Natural killer cell (primary cell): ENCODE measurements around the gene RAB5A. TPM values are rescaled to one million over a fixed set of nuclear protein-coding genes. Genes with fewer than 3 reads are reported as not detected.
"Not testable (repeated sequence)": the region's sequence is repeated elsewhere in the genome, so short reads cannot be mapped to it uniquely, and the experiment has no call there.

Source experiments
- ATAC-seq, 3 donors: fragments of 150-1000 bp in 2 of 3; fragments of 200-7000 bp in 1 of 3; cut with Tn5 transposase; 1 replicate in 1 of 3; 2 replicates in 2 of 3; pipeline ENCODE4 v1.10.0; 2021; ENCODE audit warnings: mild to moderate bottlenecking in 2 of 3, moderate library complexity in 2 of 3
- DNase-seq, 2 donors: peaks; one replicate each; pipeline versions ENCODE4 v3.0.0 to v3.0.0-alpha.2; 2013 to 2021; ENCODE audit warnings: mixed read lengths in 1 of 2
- H3K27ac ChIP-seq: one replicate; pipeline ENCODE4 v1.5.1; 2013; ENCODE audit warnings: mild to moderate bottlenecking, low read length
- H3K27me3 ChIP-seq: one replicate; pipeline ENCODE4 v1.6.1; 2013; ENCODE audit warnings: low read length; ENCODE audit not compliant: control insufficient read depth, insufficient read depth
- H3K36me3 ChIP-seq: one replicate; pipeline ENCODE4 v1.6.1; 2013; ENCODE audit warnings: low read length; ENCODE audit not compliant: control insufficient read depth, insufficient read depth
- H3K4me1 ChIP-seq: one replicate; pipeline ENCODE4 v1.6.1; 2013; ENCODE audit warnings: low read length; ENCODE audit not compliant: control insufficient read depth, insufficient read depth
- H3K4me3 ChIP-seq: one replicate; pipeline ENCODE4 v1.5.1; 2013; ENCODE audit warnings: low read length
- H3K9me3 ChIP-seq: one replicate; pipeline ENCODE4 v1.6.1; 2013; ENCODE audit warnings: low read length; ENCODE audit not compliant: control insufficient read depth, insufficient read depth
- H3K27ac Mint-ChIP-seq, 2 donors: one replicate each; pipeline ENCODE4 v1.8.0; 2022; ENCODE audit warnings: mild to moderate bottlenecking in 2 of 2, mixed read lengths in 2 of 2, moderate library complexity in 1 of 2
- H3K27me3 Mint-ChIP-seq, 2 donors: one replicate each; pipeline ENCODE4 v1.8.0; 2022; ENCODE audit warnings: low read depth in 2 of 2, mixed read lengths in 2 of 2
- H3K36me3 Mint-ChIP-seq: one replicate; pipeline ENCODE4 v1.8.0; 2022; ENCODE audit warnings: mixed read lengths
- H3K4me1 Mint-ChIP-seq, 2 donors: one replicate each; pipeline ENCODE4 v1.8.0; 2022; ENCODE audit warnings: mixed read lengths in 2 of 2
- H3K4me3 Mint-ChIP-seq: one replicate; pipeline ENCODE4 v1.8.0; 2022; ENCODE audit warnings: mild to moderate bottlenecking, moderate library complexity, mixed read lengths
- H3K9me3 Mint-ChIP-seq, 2 donors: one replicate each; pipeline ENCODE4 v1.8.0; 2022; ENCODE audit warnings: mixed read lengths in 2 of 2
- WGBS: methylation state at CpG from one replicate; pipeline ENCODE4 v1.1.7; 2013; ENCODE audit warnings: missing lambda C conversion rate; ENCODE audit not compliant: insufficient coverage; 5-methylcytosine and 5-hydroxymethylcytosine counted together
- intact Hi-C: fragments of 100-400 bp; cut with micrococcal nuclease; formaldehyde crosslinking; loops from one replicate; pipeline ENCODE4 v1.14.2; 2022
- total RNA-seq, 4 donors: library from RNA; stranded (reverse); fragments of 120-200 nt in 1 of 4; gene quantifications; one replicate each; pipeline versions ENCODE4 v1.2.3 to v1.2.4, GENCODE V29; 2013 to 2022
- TF ChIP-seq, protein P1 (sequence below): fragments of 200-600 bp; IDR thresholded peaks from one replicate; pipeline ENCODE4 v1.8.0; 2022; ENCODE audit warnings: antibody characterized with exemption

The RAB5A gene
- total RNA-seq, 3 donors from 2014 or later (not counting 1 experiment from before 2014, with no cell fraction given), result 102 to 109 (median 102) TPM

DNA sequence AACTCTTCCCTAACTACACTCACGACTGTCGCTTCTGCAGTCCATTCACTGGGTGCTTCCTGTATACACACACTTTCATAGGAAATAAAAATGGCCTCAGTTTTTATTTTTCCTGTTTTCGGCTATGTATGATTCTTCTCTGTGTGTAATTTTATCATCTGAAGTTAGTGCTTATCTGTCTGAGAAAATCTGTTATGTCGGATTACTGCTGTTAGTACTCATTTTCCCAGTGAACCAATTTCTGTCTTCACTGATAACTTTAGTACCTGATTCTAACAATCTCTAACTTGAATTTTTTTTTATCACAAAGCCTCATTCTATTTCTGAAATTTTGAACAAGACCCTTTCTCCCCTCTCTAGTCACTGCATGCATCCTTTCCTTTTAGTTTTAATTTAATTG, 20.9 kb downstream of the RAB5A start:
- Histone ChIP-seq H3K27ac (no peak overlapping the region), H3K9me3 (no peaks in the 10 kb centered on the region), H3K4me1 (peaks cover 4% of the 10 kb centered on the region), H3K36me3 (peaks cover 1% of the 10 kb centered on the region), H3K4me3 (no peak overlapping the region), H3K27me3 (no peaks in the 10 kb centered on the region)
- H3K27ac Mint-ChIP-seq, result peak overlapping the region; percentile 66 to 70
- no peak for DNase-seq
- H3K4me1 Mint-ChIP-seq, result peaks cover 66 to 73% of the 10 kb centered on the region in 2 donors
- H3K9me3 Mint-ChIP-seq, result no peaks in the 10 kb centered on the region
- intact Hi-C loops, result no loop called here
- TF ChIP-seq, protein P1, sequence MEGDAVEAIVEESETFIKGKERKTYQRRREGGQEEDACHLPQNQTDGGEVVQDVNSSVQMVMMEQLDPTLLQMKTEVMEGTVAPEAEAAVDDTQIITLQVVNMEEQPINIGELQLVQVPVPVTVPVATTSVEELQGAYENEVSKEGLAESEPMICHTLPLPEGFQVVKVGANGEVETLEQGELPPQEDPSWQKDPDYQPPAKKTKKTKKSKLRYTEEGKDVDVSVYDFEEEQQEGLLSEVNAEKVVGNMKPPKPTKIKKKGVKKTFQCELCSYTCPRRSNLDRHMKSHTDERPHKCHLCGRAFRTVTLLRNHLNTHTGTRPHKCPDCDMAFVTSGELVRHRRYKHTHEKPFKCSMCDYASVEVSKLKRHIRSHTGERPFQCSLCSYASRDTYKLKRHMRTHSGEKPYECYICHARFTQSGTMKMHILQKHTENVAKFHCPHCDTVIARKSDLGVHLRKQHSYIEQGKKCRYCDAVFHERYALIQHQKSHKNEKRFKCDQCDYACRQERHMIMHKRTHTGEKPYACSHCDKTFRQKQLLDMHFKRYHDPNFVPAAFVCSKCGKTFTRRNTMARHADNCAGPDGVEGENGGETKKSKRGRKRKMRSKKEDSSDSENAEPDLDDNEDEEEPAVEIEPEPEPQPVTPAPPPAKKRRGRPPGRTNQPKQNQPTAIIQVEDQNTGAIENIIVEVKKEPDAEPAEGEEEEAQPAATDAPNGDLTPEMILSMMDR, result no peak
- H3K4me3 Mint-ChIP-seq, result no peak overlapping the region
- 97% methylated on average over 3 of the region's 4 CpGs for WGBS
- no peak for ATAC-seq
- no peaks in the 10 kb centered on the region for H3K36me3 Mint-ChIP-seq
- no peaks in the 10 kb centered on the region for H3K27me3 Mint-ChIP-seq

- Mint-ChIP-seq H3K36me3 (no peaks in the 10 kb centered on the region), H3K4me3 (no peak overlapping the region), H3K9me3 (no peaks in the 10 kb centered on the region), H3K27me3 (no peaks in the 10 kb centered on the region), H3K4me1 (peaks cover 51 to 53% of the 10 kb centered on the region in 2 donors), H3K27ac (peak overlapping the region; percentile 29 to 73)
- ATAC-seq (no peak), DNase-seq (no peak)
- Histone ChIP-seq H3K4me3 (no peak overlapping the region), H3K27ac (no peak overlapping the region), H3K27me3 (no peaks in the 10 kb centered on the region), H3K36me3 (peaks cover 11% of the 10 kb centered on the region), H3K4me1 (no peaks in the 10 kb centered on the region), H3K9me3 (no peaks in the 10 kb centered on the region)
- TF ChIP-seq, protein P1, result no peak
- intact Hi-C loops, result no loop called here
- WGBS, result 97% methylated on average over 8 of the region's 8 CpGs
Measured at GRCh38 chr3:19970327-19970726, 23.4 kb downstream of the RAB5A start.

- Mint-ChIP-seq H3K27ac (peak overlapping the region; percentile 56 to 63), H3K9me3 (no peaks in the 10 kb centered on the region), H3K36me3 (no peaks in the 10 kb centered on the region), H3K27me3 (no peaks in the 10 kb centered on the region), H3K4me3 (no peak overlapping the region), H3K4me1 (peaks cover 37 to 38% of the 10 kb centered on the region in 2 donors)
- H3K4me3 ChIP-seq, result no peak overlapping the region
- TF ChIP-seq, protein P1, result no peak
- ATAC-seq (no peak), DNase-seq (no peak)
- no peaks in the 10 kb centered on the region for H3K27me3 ChIP-seq
- intact Hi-C loops, result no loop called here
- WGBS, result 73% methylated on average over 2 of the region's 3 CpGs
- peaks cover 25% of the 10 kb centered on the region for H3K36me3 ChIP-seq
- H3K4me1 ChIP-seq, result no peaks in the 10 kb centered on the region
- no peak overlapping the region for H3K27ac ChIP-seq
- H3K9me3 ChIP-seq, result no peaks in the 10 kb centered on the region
Measured at GRCh38 chr3:19972054-19972453, 25.2 kb downstream of the RAB5A start.

DNA sequence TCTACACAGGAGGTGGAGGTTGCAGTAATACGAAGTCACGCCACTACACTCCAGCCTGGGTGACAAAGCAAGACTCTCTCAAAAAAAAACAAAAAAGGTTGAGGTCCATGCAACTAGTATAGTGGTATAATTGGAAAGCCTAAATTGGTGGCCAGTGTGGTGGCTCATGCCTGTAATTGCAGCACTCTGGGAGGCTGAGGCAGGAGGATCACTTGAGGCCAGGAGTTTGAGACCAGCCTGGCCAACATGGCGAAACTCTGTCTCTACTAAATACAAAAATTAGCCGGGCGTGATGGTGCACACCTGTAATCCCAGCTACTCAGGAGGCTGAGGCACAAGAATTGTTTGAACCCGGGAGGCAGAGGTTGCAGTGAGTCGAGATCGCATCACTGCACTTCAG, 42.0 kb downstream of the RAB5A start:
- intact Hi-C loops, ATAC-seq, H3K9me3 Mint-ChIP-seq, H3K27me3 ChIP-seq, H3K27me3 Mint-ChIP-seq, H3K27ac Mint-ChIP-seq, DNase-seq, H3K27ac ChIP-seq, H3K4me3 ChIP-seq, H3K4me1 ChIP-seq, H3K9me3 ChIP-seq, H3K4me3 Mint-ChIP-seq, H3K4me1 Mint-ChIP-seq: not testable (repeated sequence)
- WGBS, result 97% methylated on average over 8 of the region's 8 CpGs
- H3K36me3 Mint-ChIP-seq, result peaks cover 12% of the 10 kb centered on the region
- H3K36me3 ChIP-seq, result peaks cover 16% of the 10 kb centered on the region
